K562 (cell line): Measurements from ENCODE around the gene PCNX2. TPM values are rescaled to one million over a fixed set of nuclear protein-coding genes. Genes with fewer than 3 reads are reported as not detected.

Experiments used
- ATF4 ChIP-seq: fragments of 450-650 bp; formaldehyde crosslinking; IDR thresholded peaks from 2 replicates; pipeline ENCODE4 v1.4.0; 2022; ENCODE audit warnings: mild to moderate bottlenecking, moderate library complexity
- CBX1 ChIP-seq: sonication (generic); IDR thresholded peaks from 2 replicates; pipeline ENCODE4 v1.6.1; 2016; ENCODE audit warnings: antibody characterized with exemption, low read depth, mild to moderate bottlenecking
- CREB3 ChIP-seq: fragments of 450-650 bp; conservative IDR thresholded peaks from 2 replicates; pipeline ENCODE4 v1.6.1; 2016; ENCODE audit warnings: missing genetic modification characterization, low read depth, mild to moderate bottlenecking, missing compliant biosample characterization, moderate library complexity
- CREB5 ChIP-seq: fragments of 250-450 bp; sonication (Bioruptor Pico); IDR thresholded peaks from 2 replicates; pipeline ENCODE4 v1.5.0; 2020; ENCODE audit warnings: mild to moderate bottlenecking
- HDAC3 ChIP-seq: fragments of 450-650 bp; IDR thresholded peaks from 2 replicates; pipeline ENCODE4 v1.6.1; 2018; ENCODE audit warnings: borderline replicate concordance, mild to moderate bottlenecking, moderate library complexity; ENCODE audit not compliant: partially characterized antibody
- HDAC8 ChIP-seq: fragments of 450-650 bp; IDR thresholded peaks from 2 replicates; pipeline ENCODE4 v1.6.1; 2016; ENCODE audit warnings: mild to moderate bottlenecking, missing genetic modification characterization, moderate library complexity, missing compliant biosample characterization
- NFATC3 ChIP-seq: fragments of 450-650 bp; IDR thresholded peaks from 2 replicates; pipeline ENCODE4 v1.6.1; 2017; ENCODE audit warnings: mild to moderate bottlenecking
- NR4A1 ChIP-seq, 2 experiments: fragments of 250-450 bp in 1 of 2; fragments of 450-650 bp in 1 of 2; sonication (Bioruptor Pico) in 1 of 2; IDR thresholded peaks; 2 replicates each; pipeline versions ENCODE4 v1.4.0 to v1.6.1; 2016 to 2020; ENCODE audit warnings: mild to moderate bottlenecking in 2 of 2, missing compliant biosample characterization in 1 of 2, missing genetic modification characterization in 1 of 2, moderate library complexity in 1 of 2
- PTRF ChIP-seq: fragments of 450-650 bp; IDR thresholded peaks from 2 replicates; pipeline ENCODE4 v1.6.1; 2016; ENCODE audit warnings: mild to moderate bottlenecking, missing genetic modification characterization, missing compliant biosample characterization
- SMAD3 ChIP-seq: fragments of 450-650 bp; formaldehyde crosslinking; conservative IDR thresholded peaks from 2 replicates; pipeline ENCODE4 v1.4.0; 2020; ENCODE audit warnings: mild to moderate bottlenecking
- TAF7 ChIP-seq: fragments of 450-650 bp; IDR thresholded peaks from 2 replicates; pipeline ENCODE4 v1.6.1; 2016; ENCODE audit warnings: missing genetic modification characterization, missing compliant biosample characterization
- TEAD1 ChIP-seq, 2 experiments: fragments of 450-650 bp in 1 of 2; sonication (generic) in 1 of 2; formaldehyde crosslinking; IDR thresholded peaks; 2 replicates each; pipeline versions ENCODE4 v1.4.0 to v1.8.0; 2020 to 2022; ENCODE audit warnings: mild to moderate bottlenecking in 2 of 2, missing genetic modification reagents in 1 of 2
- ZFP1 ChIP-seq: fragments of 450-650 bp; formaldehyde crosslinking; IDR thresholded peaks from 2 replicates; pipeline ENCODE4 v1.4.0; 2020; ENCODE audit warnings: mild to moderate bottlenecking, mixed read lengths
- ZNF274 ChIP-seq: IDR thresholded peaks from 2 replicates; pipeline ENCODE4 v1.6.1; 2011; ENCODE audit warnings: low read depth, mild to moderate bottlenecking, low read length, moderate library complexity, borderline replicate concordance
- ZNF347 ChIP-seq: fragments of 450-650 bp; formaldehyde crosslinking; IDR thresholded peaks from 2 replicates; pipeline ENCODE4 v1.4.0; 2020; ENCODE audit warnings: low read depth, mild to moderate bottlenecking, moderate library complexity
- ZNF354B ChIP-seq: fragments of 250-450 bp; sonication (Bioruptor Pico); IDR thresholded peaks from 2 replicates; pipeline ENCODE4 v1.4.0; 2020
- ZNF589 ChIP-seq: fragments of 200-800 bp; sonication (Bioruptor generic); IDR thresholded peaks from 2 replicates; pipeline ENCODE4 v1.6.1; 2016; ENCODE audit warnings: low read depth, missing genetic modification characterization, missing compliant biosample characterization
- ZNF592 ChIP-seq: fragments of 450-650 bp; IDR thresholded peaks from 2 replicates; pipeline ENCODE4 v1.6.1; 2017; ENCODE audit warnings: antibody characterized with exemption, mild to moderate bottlenecking
- ZNF644 ChIP-seq: fragments of 200-800 bp; sonication (Bioruptor generic); IDR thresholded peaks from 2 replicates; pipeline ENCODE4 v1.6.1; 2016; ENCODE audit warnings: low read depth, missing genetic modification characterization, missing compliant biosample characterization
- ZNF668 ChIP-seq: fragments of 250-450 bp; sonication (Bioruptor Pico); IDR thresholded peaks from 2 replicates; pipeline ENCODE4 v1.8.0; 2022; ENCODE audit warnings: mild to moderate bottlenecking, inconsistent platforms
- ZNF707 ChIP-seq: fragments of 250-450 bp; sonication (Bioruptor Pico); conservative IDR thresholded peaks from 2 replicates; pipeline ENCODE4 v1.8.0; 2022; ENCODE audit warnings: inconsistent platforms, mild to moderate bottlenecking, moderate library complexity
- polyA plus RNA-seq, 8 experiments: library from polyadenylated mRNA; depleted of rRNA in 4 of 8; stranded (reverse) in 5 of 8; unstranded in 3 of 8; fragments of >200 nt; fragmentation: Nextera tagmentation in 2 of 8; fragmentation: Illumina TruSeq in 1 of 8; extraction: Ambion mirVana in 2 of 8; extraction: Trizol in 1 of 8; gene quantifications; 2 replicates each; pipeline versions ENCODE4 v1.2.1 to v1.2.3, GENCODE V29; 2011 to 2014; ENCODE audit warnings: inconsistent platforms in 1 of 8, missing spikeins in 1 of 8
- total RNA-seq, 7 experiments: library from RNA; depleted of rRNA in 6 of 7; stranded (reverse); fragments of >200 nt in 6 of 7; fragmentation: Illumina TruSeq in 2 of 7; extraction: Trizol in 2 of 7; gene quantifications; 2 replicates each; pipeline versions ENCODE4 v1.2.1 to v1.2.3, GENCODE V29; 2011 to 2021; ENCODE audit warnings: low replicate concordance in 1 of 7

Gene PCNX2
- total and polyA plus RNA-seq, 9 of the 15 experiments (the other 6 are each of a cell fraction or from before 2014, with no cell fraction given) = 0.07 to 0.33 TPM; not detected in 7

GRCh38 chr1:232949636-232950196 lies 345.8 kb downstream of the PCNX2 start (continued):
- TF ChIP-seq PTRF (tag) (peak; percentile 83), TAF7 (peak; percentile 39; the same call in 1 of the 2 replicates), TEAD1 (CRISPR knock-in tag; IDR thresholded peaks at IDR 0.05) (peak in 1 of 2 experiments; percentile 87; a peak in 2 of 4 replicates), ZNF347 (CRISPR knock-in tag) (no peak), CBX1 (no peak), ZNF592 (peak; percentile 92), ATF4 (CRISPR knock-in tag) (peak; percentile 73; the same call in 1 of the 2 replicates), ZNF668 (CRISPR knock-in tag) (peak; percentile 91), ZNF274 (no peak), SMAD3 (CRISPR knock-in tag) (peak; percentile 94), ZFP1 (CRISPR knock-in tag) (0 out of 2 replicates have a peak, but pooled peaks have one; percentile 26), HDAC3 (peak; percentile 14), ZNF707 (CRISPR knock-in tag) (no peak), NFATC3 (0 out of 2 replicates have a peak, but pooled peaks have one; percentile 34), CREB3 (tag) (peak; percentile 95), HDAC8 (tag) (peak; percentile 85), ZNF644 (peak; percentile 87; the same call in 1 of the 2 replicates), ZNF354B (CRISPR knock-in tag) (peak; percentile 79; the same call in 1 of the 2 replicates), NR4A1 (CRISPR knock-in tag; IDR thresholded peaks at IDR 0.05) (no peak), NR4A1 (tag; IDR thresholded peaks at IDR 0.05) (peak; percentile 92), ZNF589 (CRISPR knock-in tag) (peak; percentile 77; the same call in 1 of the 2 replicates), CREB5 (peak; percentile 77)
